ENCODE results near the gene COL3A1.

COL3A1 gene

DNA sequence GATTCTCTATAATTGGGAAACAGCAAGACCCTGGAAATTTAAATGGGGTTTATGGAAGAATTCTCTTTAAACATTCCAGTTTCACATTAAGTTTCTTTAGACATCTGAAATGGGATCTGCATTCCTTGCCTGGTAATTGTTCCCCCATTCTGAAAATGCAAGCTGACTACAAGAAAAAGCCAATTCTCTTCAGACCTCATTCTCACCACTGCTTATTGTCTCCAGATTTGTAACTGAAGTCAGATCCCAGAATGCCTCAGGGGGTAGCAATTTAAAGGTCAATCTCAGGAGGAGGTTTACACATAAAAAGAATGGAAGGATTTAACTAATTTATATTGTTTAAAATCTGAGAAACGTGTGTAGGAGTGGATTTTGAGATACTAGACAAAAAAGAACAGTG is 41.2 kb downstream of the COL3A1 start:
- DNase-seq (ENCODE audit: low read depth in 2 of 2): no peak

DNA sequence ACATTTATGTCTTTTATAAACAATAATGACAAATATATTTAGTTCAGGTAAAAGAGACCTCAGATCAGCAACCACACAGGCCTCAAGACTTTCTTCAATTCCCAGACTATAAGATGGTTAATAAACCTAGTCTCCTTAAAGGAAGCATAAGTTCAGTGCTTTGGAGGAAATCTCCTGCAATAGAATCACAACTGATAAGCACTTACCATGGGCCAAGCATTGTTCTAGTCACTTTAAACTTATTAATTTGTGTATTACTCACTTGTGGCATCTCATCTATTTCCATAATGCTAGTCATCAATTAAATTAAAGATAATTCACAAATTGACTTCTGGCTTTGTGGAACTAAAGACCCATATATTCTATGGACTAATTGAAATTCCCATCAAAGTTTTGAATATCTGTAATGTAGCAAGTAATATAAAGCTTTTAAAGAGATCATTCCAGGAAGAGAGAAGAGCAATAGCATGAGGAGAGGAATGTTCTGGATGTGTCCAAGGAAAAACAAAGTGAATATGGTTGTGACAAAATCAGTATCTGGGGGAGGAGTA is 42.2 kb downstream of the COL3A1 start:
- no peak for DNase-seq (ENCODE audit: low read depth in 2 of 2)

DNA sequence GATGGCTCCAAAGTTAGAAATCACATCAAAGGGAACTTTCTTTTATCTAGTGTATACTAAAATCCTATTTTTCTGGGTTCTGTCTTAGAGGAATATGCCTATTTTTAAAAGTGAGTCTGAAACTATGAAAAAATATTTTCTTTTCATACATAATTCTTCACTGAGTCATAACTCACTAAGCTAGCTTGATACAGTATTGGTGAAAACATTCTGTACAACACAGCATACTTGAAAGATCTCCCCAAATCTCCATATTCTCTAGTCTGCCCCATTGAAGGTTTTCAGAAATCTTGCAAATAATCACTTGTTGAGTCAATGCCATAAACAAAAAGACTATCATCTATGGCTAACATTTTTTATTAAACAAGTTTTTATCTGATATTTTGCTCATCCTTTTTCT is 44.5 kb downstream of the COL3A1 start:
- no peak for DNase-seq (ENCODE audit: low read depth in 2 of 2)

DNA sequence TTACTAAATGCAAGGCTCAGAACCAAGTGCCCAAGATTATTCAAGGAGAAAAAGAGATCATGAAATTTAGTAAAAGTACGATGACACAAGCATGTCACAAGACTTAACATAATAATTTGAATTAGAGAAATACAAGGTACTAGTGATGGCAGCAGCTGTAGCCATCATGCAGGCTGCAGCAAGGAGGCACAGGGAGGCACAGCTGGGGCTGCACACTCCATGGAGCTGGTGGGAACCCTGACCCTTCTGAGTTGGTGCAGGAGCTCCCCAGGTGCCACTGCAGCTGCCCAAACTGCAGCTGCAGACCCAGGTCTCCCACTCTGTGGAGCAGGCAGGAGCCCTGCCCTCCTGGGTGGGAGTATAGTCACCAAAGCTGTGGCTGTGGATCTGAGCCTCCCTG is 46.0 kb downstream of the COL3A1 start:
- DNase-seq (ENCODE audit: low read depth in 2 of 2): no peak

DNA sequence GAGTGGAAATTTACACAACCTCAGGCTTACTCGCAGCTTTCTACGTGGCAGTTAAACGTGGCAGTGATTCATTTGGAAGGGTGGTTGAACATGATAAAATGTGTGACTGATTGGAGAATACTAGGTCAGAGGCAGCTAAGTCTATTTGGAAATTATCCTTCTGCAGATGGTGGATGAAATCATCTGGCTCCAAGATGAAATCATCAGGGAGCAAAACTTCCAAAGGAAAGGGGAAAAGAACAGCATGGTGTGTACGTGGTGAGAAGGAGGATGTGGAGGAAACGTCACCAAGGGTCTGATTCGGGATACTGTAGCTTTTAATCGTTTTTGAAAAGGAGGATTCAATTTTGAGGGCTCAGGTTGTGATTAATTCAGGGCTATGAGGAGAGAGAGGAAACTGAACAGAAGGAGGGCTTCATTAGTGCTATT is 47.9 kb downstream of the COL3A1 start:
- DNase-seq (ENCODE audit: low read depth in 2 of 2): no peak

DNA sequence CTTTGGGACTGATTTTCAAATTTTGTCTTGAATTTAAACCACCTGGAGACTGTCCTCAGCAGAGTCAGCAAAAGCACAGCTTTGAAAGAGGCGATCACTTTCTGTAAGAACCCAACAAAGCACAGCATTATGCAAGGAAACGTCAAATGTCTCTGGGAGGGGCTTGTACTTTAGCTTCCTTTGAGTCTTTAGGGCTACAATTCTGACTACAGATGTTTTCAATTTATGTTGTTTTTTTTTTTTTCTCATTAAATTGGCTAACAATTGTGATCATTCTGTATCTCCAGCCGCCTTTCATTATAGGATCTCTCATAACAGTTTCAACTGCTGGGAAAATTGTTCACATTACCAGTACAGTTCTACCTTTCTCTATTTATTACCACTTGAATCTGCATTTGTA is 48.3 kb downstream of the COL3A1 start:
- DNase-seq (ENCODE audit: low read depth in 2 of 2): no peak

DNA sequence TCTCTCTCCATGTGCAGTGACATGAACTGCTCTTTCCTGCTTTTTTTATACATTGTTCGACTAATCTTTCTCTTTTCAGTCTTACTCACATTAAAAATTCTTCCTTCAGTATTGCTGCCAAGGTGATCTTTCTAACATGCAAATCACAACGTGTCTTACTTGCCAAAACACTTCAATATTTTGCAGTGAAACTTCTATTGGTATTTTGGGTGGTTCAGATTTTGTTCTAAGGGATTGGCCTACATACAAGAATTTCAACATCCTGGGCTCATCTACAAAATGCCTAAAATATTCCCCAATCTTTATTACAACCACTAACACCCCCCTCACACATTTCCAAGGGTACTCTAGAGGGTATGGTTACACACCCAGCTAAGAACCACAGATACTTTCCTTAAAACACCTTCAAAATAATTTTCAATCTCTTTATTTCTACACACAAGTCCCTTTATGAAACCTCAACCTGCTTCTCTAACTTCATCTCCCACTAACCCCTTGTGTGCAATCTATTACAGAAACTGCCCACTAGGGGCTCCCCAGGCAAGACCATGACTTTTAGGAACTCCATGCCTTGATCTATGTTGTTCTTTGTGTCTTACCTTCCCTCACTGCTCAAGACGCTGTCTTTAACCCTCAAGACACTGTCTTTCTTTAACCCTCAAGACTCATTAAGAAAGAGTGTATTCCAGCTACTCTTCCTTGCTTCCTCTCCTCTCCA is 50.9 kb downstream of the COL3A1 start:
- no peak for DNase-seq (ENCODE audit: low read depth in 2 of 2)

DNA sequence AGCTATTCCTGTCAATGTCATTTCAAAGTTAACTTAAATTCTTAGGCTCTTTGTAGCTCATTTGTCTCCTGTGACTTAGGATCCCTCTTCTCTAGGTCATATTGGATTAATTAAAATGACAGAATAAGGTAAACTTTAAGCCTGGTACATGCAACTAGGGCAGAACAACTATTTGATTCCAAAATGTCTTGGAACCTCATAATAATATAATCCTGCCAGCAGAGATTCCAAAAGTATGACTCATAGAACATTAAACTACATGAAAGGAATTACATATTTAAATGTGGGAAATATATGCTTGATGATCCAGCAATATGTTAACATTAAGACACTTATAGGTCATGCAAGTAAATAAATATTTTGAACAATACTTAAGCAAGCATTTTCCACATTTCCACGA is 63.3 kb downstream of the COL3A1 start:
- DNase-seq (ENCODE audit: low read depth in 2 of 2): no peak

DNA sequence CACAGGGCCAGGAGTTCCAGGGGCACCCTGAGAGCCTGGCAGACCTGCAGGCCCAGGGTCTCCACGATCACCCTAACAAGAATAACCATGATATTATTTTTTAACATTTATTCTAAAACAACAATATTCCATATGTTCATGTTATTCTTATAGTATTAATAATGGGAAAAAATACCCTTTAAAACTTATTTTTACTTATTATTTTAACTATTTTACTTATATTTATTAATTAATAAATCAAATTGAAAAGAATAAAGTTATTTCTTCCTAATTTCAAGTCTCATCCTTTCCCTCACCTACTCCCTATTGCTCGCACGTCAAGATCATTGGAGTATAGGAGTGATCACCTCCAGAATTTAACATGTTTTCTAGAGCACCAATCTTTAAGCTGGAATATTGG is 71.7 kb downstream of the COL3A1 start:
- DNase-seq (ENCODE audit: low read depth in 2 of 2): no peak

DNA sequence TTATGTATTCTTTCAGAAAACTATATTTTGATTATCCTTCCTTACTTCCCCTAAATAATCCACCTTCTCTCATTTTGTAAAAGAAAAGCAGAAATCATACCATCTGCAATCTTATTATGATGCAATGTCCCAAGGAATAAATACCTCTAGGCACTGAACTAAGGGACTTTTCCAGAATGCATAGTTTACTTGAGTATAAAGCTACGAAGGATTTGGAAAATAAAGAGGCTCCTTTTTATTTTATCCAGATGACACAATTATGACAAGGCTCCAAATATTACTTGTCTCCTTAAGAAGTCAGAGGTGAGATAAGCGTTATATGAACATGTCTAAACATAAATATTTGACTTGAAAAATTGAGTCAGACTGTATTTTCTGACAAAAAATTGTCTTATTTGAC is 72.1 kb downstream of the COL3A1 start:
- DNase-seq (ENCODE audit: low read depth in 2 of 2): no peak

DNA sequence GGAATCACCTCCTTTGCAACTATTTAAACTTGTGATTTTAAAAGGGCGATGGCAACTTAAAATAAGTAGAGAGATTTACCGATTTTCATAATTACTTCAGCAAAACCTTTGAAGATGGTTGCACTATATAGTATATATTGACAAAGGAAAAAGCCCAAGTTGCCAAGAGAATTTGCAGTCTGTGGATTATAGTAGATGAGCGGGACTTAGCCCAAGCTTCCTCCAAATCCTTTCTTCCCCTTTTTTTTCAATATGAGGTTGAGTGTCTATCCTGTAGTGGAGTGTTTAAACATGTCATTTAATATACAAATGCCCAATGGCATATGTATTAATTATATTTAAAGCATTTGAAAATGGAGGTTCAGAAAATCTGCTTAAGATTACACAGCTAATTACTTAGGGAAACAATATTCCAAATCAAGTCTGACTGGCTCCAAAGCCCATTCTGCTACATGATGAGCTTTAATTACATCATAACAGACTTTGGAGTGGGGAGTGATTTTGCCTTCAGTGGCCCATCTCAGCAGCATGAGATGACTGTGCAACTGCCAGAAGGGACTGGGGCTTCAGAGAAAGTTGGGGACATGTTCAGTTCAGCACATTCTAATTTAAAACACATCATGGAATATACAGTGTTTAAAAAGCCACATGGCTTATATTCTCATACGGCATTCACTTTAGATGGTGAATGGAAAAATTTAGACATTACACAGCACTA is 73.2 kb downstream of the COL3A1 start:
- DNase-seq (ENCODE audit: low read depth in 2 of 2): no peak

DNA sequence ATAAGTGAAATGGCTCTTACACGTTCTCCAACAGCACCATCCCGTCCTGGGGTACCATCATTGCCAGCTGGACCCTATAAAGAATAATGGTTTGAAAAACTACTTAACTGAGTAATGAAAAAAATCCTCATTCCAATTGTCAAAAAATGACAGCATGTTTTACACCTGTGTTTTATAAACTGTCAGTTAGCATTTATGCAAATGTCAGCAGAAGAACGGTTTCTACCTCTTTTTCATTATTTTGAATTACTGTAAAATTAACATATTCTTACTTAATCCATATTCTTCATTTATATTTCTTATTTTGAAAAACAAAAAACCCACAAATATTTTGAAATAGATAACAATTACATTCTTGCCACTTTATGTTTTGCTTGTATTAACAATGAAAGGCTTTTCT is 74.0 kb downstream of the COL3A1 start:
- no peak for DNase-seq (ENCODE audit: low read depth in 2 of 2)

DNA sequence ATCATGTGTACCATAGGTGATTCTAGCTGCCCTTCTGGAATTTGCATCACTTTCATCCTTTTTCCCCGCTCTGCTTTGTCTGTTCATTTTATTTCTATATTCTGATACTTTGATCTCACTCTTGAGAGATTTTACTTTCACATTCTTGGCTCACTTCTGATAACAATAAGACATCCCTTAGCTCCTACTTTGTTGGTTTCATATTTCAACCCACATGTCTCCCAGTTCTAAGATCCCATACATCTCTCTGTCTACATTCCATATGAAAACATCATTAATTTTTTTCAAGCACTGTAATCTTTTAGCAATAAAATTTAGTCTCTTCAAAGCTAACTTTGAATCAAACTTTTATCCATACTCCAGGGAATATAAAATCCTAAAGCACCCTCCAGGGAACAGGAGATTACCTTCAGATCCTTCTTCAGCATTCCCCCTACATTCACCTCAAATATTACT is 75.6 kb downstream of the COL3A1 start:
- DNase-seq (ENCODE audit: low read depth in 2 of 2): no peak

DNA sequence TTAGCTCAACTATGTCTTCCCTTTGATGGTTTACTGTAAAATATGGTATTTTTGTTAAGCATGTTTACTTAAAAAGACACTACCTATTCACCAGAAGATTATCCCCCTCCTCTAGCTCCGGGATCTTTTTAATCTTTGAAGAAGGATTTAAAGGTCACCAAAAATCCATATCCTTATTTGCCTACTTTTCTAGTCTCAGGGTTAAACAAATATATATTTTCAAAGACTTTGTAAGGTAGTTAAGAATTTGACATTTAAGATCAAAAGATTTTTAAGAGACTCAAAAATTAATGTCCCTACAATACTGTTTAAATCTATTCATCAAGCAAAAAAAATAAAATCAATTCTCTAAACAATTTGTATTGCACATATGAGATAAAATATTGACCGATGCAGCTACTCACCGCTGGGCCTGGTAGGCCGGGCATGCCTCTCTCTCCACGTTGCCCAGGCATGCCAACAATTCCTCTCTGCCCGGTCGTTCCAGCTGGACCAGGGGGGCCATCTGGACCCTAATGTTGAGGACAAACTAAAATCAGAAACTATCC is 76.1 kb downstream of the COL3A1 start:
- no peak for DNase-seq (ENCODE audit: low read depth in 2 of 2)

DNA sequence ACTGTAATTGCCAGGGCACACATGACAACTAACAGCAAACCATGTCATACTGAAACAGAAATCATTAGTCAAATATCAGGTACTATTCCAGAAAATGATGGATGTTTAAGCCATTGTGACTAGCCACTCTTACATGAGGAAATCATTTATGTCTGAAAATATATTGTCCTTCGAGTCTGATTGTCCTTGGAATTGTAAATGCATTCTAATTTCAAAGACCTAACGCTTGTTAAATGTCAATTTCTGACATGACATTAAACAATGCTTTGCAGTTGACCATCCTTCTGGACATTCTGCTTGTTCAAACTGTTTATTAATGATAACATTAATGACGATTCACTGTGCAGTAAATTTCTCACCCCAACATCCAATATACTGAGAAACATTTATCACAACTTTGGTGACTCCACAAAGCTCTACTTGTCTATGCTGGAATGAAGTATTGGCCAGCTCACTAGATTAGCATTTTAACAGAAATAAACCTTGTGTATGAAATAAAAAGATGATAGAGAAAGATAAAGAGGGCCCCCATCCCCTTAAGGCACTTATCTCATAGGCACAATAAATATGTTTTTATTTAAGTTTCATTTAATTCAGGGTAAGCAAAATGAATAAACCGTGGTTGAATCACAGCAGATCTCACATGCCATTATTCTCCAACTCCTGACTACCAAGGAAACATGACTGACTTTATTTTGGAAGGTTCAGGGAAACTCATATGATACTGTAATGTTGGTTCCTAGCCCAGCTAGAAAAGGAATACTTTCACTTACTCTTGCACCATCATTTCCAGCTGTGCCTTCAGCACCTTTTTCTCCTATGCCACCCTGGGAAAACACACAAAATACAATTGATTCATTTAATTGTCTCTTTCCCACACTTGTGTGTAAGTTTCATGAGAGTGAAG is 82.3 kb downstream of the COL3A1 start:
- no peak for DNase-seq (ENCODE audit: low read depth in 2 of 2)

DNA sequence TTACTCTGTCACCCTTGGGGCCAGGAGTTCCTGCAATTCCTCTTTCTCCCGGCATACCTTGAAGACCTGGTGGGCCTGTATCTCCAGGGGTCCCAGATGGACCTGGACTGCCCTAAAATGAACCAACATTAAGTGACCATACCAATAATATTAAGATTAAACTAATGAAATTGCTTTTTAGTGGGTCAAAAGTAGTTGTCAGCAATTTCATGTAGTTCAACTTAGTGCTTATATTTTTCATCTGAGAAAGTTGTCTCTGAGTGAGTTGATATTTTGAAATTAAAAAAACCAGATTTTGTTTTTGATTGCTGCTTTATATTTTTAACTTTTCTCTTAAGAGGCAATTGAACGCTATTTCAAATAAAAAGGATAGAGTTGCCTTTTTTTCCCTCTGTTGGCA is 83.1 kb downstream of the COL3A1 start:
- DNase-seq (ENCODE audit: low read depth in 2 of 2): no peak

DNA sequence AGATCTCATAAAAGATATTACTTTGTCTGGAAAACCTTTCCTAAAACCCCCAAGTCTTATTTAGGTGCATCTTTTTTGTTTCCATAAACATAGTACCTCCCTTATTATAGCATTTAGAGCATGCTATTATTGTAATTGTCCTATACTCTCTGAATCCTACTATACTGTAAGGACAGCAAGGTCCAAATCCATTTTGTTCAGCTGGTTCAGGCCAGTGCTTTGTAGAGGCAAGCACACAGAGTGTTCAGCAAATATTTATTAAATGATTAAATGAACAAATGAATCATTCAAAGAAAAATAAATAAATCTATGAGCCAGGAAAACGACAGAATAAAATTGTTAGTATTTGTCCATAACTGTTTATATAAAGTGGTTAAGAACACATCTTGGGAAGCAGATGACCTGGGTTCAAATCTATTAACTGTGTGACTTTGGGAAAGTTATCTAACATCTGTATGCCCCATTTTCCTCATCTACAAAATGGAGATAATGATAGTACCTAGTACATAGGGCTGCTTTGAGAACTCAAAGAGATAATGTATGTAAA is 86.0 kb downstream of the COL3A1 start:
- DNase-seq (ENCODE audit: low read depth in 2 of 2): no peak
